Activated CD4-positive, CD25-positive, alpha-beta regulatory T cell treated with anti-CD3 and anti-CD28 coated beads, Interleukin-2, amount 50 U/mL, for 24 hours (primary cell): ENCODE data around the gene NAALADL2.
"Not testable (repeated sequence)": the region's sequence is repeated elsewhere in the genome, so short reads cannot be mapped to it uniquely, and the experiment has no call there.

Experiments used
- ATAC-seq, 2 donors: fragments of 150-1000 bp; cut with Tn5 transposase; one replicate each; pipeline ENCODE4 v1.10.0; 2021; ENCODE audit warnings: mild to moderate bottlenecking in 1 of 2, moderate library complexity in 1 of 2

Gene NAALADL2

GRCh38 chr3:175270866-175271265 is 411.7 kb downstream of the NAALADL2 start:
- no peak for ATAC-seq

- not testable (repeated sequence) for ATAC-seq
These were observed 412.3 kb downstream of the NAALADL2 start for GRCh38 chr3:175271465-175271864.

GRCh38 chr3:175272392-175272791 is 413.3 kb downstream of the NAALADL2 start:
- ATAC-seq: no peak

GRCh38 chr3:175273573-175273972 is 414.4 kb downstream of the NAALADL2 start:
- no peak for ATAC-seq

GRCh38 chr3:175274056-175274455 is 414.9 kb downstream of the NAALADL2 start:
- no peak for ATAC-seq

- no peak for ATAC-seq
These were observed 415.5 kb downstream of the NAALADL2 start for GRCh38 chr3:175274474-175275218.

- ATAC-seq: no peak
These were observed 419.5 kb downstream of the NAALADL2 start for GRCh38 chr3:175278680-175279079.

GRCh38 chr3:175279457-175279856 is 420.3 kb downstream of the NAALADL2 start:
- ATAC-seq: no peak

GRCh38 chr3:175279911-175280310 is 420.8 kb downstream of the NAALADL2 start:
- no peak for ATAC-seq

- ATAC-seq: no peak
These were observed 428.3 kb downstream of the NAALADL2 start for GRCh38 chr3:175287361-175287963.

GRCh38 chr3:175288621-175289020 is 429.5 kb downstream of the NAALADL2 start:
- ATAC-seq: no peak

GRCh38 chr3:175294793-175295192 is 435.7 kb downstream of the NAALADL2 start:
- no peak for ATAC-seq

- no peak for ATAC-seq
These were observed 436.4 kb downstream of the NAALADL2 start for GRCh38 chr3:175295248-175296130.

- ATAC-seq: no peak
These were observed 438.1 kb downstream of the NAALADL2 start for GRCh38 chr3:175297216-175297615.

- no peak for ATAC-seq
These were observed 442.6 kb downstream of the NAALADL2 start for GRCh38 chr3:175301741-175302140.

GRCh38 chr3:175304404-175304803 is 445.3 kb downstream of the NAALADL2 start:
- ATAC-seq: no peak

GRCh38 chr3:175307642-175308041 is 448.5 kb downstream of the NAALADL2 start:
- no peak for ATAC-seq

GRCh38 chr3:175308097-175308496 is 449.0 kb downstream of the NAALADL2 start:
- ATAC-seq: no peak

GRCh38 chr3:175310046-175310445 is 450.9 kb downstream of the NAALADL2 start:
- no peak for ATAC-seq

GRCh38 chr3:175311404-175311803 is 452.3 kb downstream of the NAALADL2 start:
- no peak for ATAC-seq

GRCh38 chr3:175311946-175312345 is 452.8 kb downstream of the NAALADL2 start:
- no peak for ATAC-seq

GRCh38 chr3:175312791-175313190 is 453.7 kb downstream of the NAALADL2 start:
- ATAC-seq: no peak

- no peak for ATAC-seq
These were observed 457.7 kb downstream of the NAALADL2 start for GRCh38 chr3:175316799-175317198.
